Measurements from ENCODE around the gene WDR1.

Gene WDR1

GRCh38 chr4:10109995-10110670 is 6.5 kb downstream of the WDR1 start:
- no peaks in the 10 kb centered on the region for H3K27me3 ChIP-seq (replicated peaks; ENCODE audit: control insufficient read depth, insufficient read depth, low read length)
- peaks cover 68% of the 10 kb centered on the region for H3K36me3 ChIP-seq (ENCODE audit: control insufficient read depth, insufficient read depth, low read length)
- TF ChIP-seq CTCF (IDR thresholded peaks at IDR 0.05; ENCODE audit: insufficient read depth, low read length, poor library complexity, severe bottlenecking): no peak
- DNase-seq (ENCODE audit: extremely low read depth, insufficient read length): no peak
- no peak overlapping the region for H3K4me3 ChIP-seq (replicated peaks; ENCODE audit: low read depth, low read length)

GRCh38 chr4:10108818-10109783 is 7.5 kb downstream of the WDR1 start:
- DNase-seq (ENCODE audit: extremely low read depth, insufficient read length): no peak
- no peak overlapping the region for H3K4me3 ChIP-seq (replicated peaks; ENCODE audit: low read depth, low read length)
- TF ChIP-seq CTCF (IDR thresholded peaks at IDR 0.05; ENCODE audit: insufficient read depth, low read length, poor library complexity, severe bottlenecking): no peak
- peaks cover 73% of the 10 kb centered on the region for H3K36me3 ChIP-seq (ENCODE audit: control insufficient read depth, insufficient read depth, low read length)
- no peaks in the 10 kb centered on the region for H3K27me3 ChIP-seq (replicated peaks; ENCODE audit: control insufficient read depth, insufficient read depth, low read length)

- Histone ChIP-seq H3K27me3 (replicated peaks; ENCODE audit: control insufficient read depth, insufficient read depth, low read length) (no peaks in the 10 kb centered on the region), H3K36me3 (ENCODE audit: control insufficient read depth, insufficient read depth, low read length) (peaks cover 71% of the 10 kb centered on the region)
- no peak for TF ChIP-seq CTCF (IDR thresholded peaks at IDR 0.05; ENCODE audit: insufficient read depth, low read length, poor library complexity, severe bottlenecking)
Measured at GRCh38 chr4:10108391-10108790, 8.2 kb downstream of the WDR1 start.

GRCh38 chr4:10107111-10108091 is 9.2 kb downstream of the WDR1 start:
- Histone ChIP-seq H3K36me3 (ENCODE audit: control insufficient read depth, insufficient read depth, low read length) (peaks cover 70% of the 10 kb centered on the region), H3K4me3 (replicated peaks; ENCODE audit: low read depth, low read length) (no peak overlapping the region; the same call in 1 of the 2 replicates), H3K27me3 (replicated peaks; ENCODE audit: control insufficient read depth, insufficient read depth, low read length) (no peaks in the 10 kb centered on the region)
- TF ChIP-seq CTCF (IDR thresholded peaks at IDR 0.05; ENCODE audit: insufficient read depth, low read length, poor library complexity, severe bottlenecking): no peak
- DNase-seq (ENCODE audit: extremely low read depth, insufficient read length): no peak

More at GRCh38 chr4:10108391-10108790, 8.2 kb downstream of the WDR1 start:
- H3K4me3 ChIP-seq (replicated peaks; ENCODE audit: low read depth, low read length): no peak overlapping the region
- no peak for DNase-seq (ENCODE audit: extremely low read depth, insufficient read length)

- no peaks in the 10 kb centered on the region for H3K27me3 ChIP-seq (replicated peaks; ENCODE audit: control insufficient read depth, insufficient read depth, low read length)
- H3K36me3 ChIP-seq (ENCODE audit: control insufficient read depth, insufficient read depth, low read length): peaks cover 71% of the 10 kb centered on the region
- no peak for DNase-seq (ENCODE audit: extremely low read depth, insufficient read length)
- H3K4me3 ChIP-seq (replicated peaks; ENCODE audit: low read depth, low read length): no peak overlapping the region
- no peak for TF ChIP-seq CTCF (IDR thresholded peaks at IDR 0.05; ENCODE audit: insufficient read depth, low read length, poor library complexity, severe bottlenecking)
Measured at GRCh38 chr4:10106421-10107039, 10.1 kb downstream of the WDR1 start.

Data from GM06990 (cell line).